Lower lobe of right lung (tissue), 2 donors: ENCODE results near the gene HIGD1A. TPM values are rescaled to one million over a fixed set of nuclear protein-coding genes. Genes with fewer than 3 reads are reported as not detected.

ENCODE experiments used
- ATAC-seq, 2 donors: fragments of 200-7000 bp; cut with Tn5 transposase; one replicate each; pipeline ENCODE4 v1.9.1; 2020 to 2022; ENCODE audit warnings: mild to moderate bottlenecking in 2 of 2, moderate library complexity in 2 of 2
- DNase-seq: peaks from one replicate; pipeline ENCODE4 v3.0.0-alpha.2; 2020
- H3K27ac ChIP-seq: fragments of 200-600 bp; one replicate; pipeline ENCODE4 v1.8.0; 2022
- H3K27me3 ChIP-seq: fragments of 200-600 bp; one replicate; pipeline ENCODE4 v1.8.0; 2022; ENCODE audit warnings: low read depth
- H3K36me3 ChIP-seq: fragments of 200-600 bp; one replicate; pipeline ENCODE4 v1.8.0; 2022; ENCODE audit warnings: mild to moderate bottlenecking
- H3K4me1 ChIP-seq: fragments of 200-600 bp; one replicate; pipeline ENCODE4 v1.8.0; 2022
- H3K4me3 ChIP-seq: fragments of 200-600 bp; one replicate; pipeline ENCODE4 v1.8.0; 2022; ENCODE audit warnings: mild to moderate bottlenecking
- H3K9me3 ChIP-seq: fragments of 200-600 bp; one replicate; pipeline ENCODE4 v1.8.0; 2022
- CTCF ChIP-seq: fragments of 200-600 bp; IDR thresholded peaks from one replicate; pipeline ENCODE4 v1.8.0; 2022; ENCODE audit warnings: antibody characterized with exemption, mild to moderate bottlenecking
- intact Hi-C: fragments of 100-400 bp; cut with DNase I; formaldehyde crosslinking; loops from one replicate; pipeline ENCODE4 v1.11.0; 2022
- total RNA-seq: library from RNA; stranded (reverse); fragmentation: NEBNext Ultra II Directional; extraction: Animal tissue kit (Norgen Biotek cat#: 25700); gene quantifications from one replicate; pipeline ENCODE4 v1.2.1, GENCODE V29; 2021
- donor health status: DM: no; HTN: yes; CAD: no; lungs with severe emphysema.

HIGD1A gene
- total RNA-seq, 1 donor from 2014 or later = 83.8 TPM

DNA sequence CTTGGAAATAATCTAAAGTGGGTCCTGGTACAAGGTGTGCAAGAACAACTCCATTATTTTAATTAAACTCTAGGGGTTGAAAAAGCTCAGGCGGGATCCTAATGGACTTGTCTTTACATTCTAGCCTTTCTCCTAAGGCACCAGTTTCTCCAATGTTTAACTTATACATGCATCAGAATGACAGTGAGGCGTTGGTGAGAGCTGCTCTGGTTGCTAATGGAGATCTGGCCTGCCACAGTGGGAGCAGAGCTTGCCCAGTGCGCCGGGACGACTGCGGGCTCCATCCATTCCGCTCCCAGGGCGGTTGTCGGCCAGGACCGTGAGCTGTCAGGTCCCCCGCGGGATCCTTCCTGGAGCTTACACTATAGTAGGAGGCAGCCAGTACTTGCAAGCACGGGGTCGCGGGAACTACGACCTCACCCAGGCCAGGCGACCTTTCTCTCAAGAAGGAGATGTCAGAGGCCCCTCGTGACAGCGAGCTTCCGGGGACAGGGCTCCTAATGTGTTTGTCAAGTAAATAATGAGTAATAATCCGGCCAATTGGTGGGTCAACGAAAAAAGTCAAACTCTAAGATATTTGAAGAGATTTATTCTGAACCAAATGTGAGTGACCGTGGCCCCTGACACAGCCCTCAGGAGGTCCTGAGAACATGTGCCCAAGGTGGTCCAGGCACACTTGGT is 991 bp upstream of the HIGD1A start:
- Histone ChIP-seq H3K4me3 (peak overlapping the region; percentile 82), H3K9me3 (no peaks in the 10 kb centered on the region), H3K27ac (peak overlapping the region; percentile 92), H3K27me3 (no peaks in the 10 kb centered on the region), H3K4me1 (peaks cover 41% of the 10 kb centered on the region), H3K36me3 (no peaks in the 10 kb centered on the region)
- peak; percentile 4 to 18 for ATAC-seq
- TF ChIP-seq CTCF = no peak
- intact Hi-C loops = no loop called here
- peak; percentile 59 for DNase-seq

DNA sequence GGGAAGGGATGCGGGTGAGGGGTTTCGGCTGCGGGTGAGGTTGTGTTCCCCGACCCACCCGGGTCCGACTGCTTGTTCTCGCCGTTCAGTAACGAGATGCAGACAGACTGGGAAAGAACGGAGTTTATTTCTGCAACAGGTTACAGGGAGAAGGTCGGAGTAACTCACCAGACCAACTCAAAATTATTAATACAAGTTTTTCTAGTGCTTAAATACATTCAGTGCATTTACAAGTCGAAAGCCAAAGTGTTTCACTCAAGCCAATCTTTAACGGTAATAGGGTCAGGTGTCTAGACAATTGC is 492 bp upstream of the HIGD1A start:
- intact Hi-C loops = no loop called here
- Histone ChIP-seq H3K27me3 (no peaks in the 10 kb centered on the region), H3K9me3 (no peaks in the 10 kb centered on the region), H3K27ac (peak overlapping the region; percentile 92), H3K4me3 (peak overlapping the region; percentile 82), H3K36me3 (no peaks in the 10 kb centered on the region), H3K4me1 (peaks cover 46% of the 10 kb centered on the region)
- ATAC-seq (no peak), DNase-seq (no peak)
- TF ChIP-seq CTCF = no peak

DNA sequence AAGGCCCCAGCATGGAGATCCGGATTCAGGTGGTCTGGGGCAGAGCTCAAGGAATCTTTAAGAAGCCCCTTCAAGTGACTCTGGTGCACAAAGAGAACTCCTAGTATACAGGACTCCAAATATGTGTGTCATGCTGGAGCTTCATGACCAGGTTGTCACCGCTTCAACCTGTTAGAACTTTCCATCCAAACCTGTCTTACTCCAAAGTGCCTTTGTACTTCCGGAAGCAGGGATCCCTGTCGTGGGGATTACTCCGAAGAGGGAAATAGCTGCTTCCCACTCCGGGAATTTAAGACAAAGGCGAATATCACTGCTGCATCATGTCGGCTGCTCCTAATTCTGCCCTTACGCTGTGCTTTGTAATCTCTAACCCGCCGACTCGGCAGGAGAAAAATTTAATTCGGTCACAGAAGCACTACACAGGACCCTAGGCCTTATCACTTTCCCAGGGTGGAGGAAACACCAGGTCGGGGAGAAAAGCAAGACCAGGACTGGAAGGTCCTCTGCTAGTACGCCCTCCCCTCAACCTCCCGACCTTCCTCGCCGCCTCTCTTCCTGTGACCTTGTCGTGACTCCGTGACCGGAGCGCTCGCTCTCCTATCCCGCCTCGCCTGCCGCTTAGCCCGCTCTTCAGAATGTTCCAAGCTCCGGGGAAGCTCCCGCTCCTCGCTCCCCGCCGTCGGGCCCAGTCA is 730 bp downstream of the HIGD1A start:
- Histone ChIP-seq H3K9me3 (no peaks in the 10 kb centered on the region), H3K36me3 (no peaks in the 10 kb centered on the region), H3K27me3 (no peaks in the 10 kb centered on the region), H3K4me3 (peak overlapping the region; percentile 82), H3K27ac (peak overlapping the region; percentile 92), H3K4me1 (peaks cover 47% of the 10 kb centered on the region)
- intact Hi-C loops = no loop called here
- no peak for TF ChIP-seq CTCF
- DNase-seq (peak; percentile 70), ATAC-seq (peak; percentile 64 to 65)

- no peaks in the 10 kb centered on the region for H3K36me3 ChIP-seq
- intact Hi-C loops = no loop called here
- peak overlapping the region; percentile 82 for H3K4me3 ChIP-seq
- H3K9me3 ChIP-seq = no peaks in the 10 kb centered on the region
- ATAC-seq (no peak), DNase-seq (no peak)
- H3K4me1 ChIP-seq = peaks cover 47% of the 10 kb centered on the region
- no peaks in the 10 kb centered on the region for H3K27me3 ChIP-seq
- TF ChIP-seq CTCF = no peak
- peak overlapping the region; percentile 92 for H3K27ac ChIP-seq
These were observed 1.3 kb downstream of the HIGD1A start for GRCh38 chr3:42802876-42803413.

DNA sequence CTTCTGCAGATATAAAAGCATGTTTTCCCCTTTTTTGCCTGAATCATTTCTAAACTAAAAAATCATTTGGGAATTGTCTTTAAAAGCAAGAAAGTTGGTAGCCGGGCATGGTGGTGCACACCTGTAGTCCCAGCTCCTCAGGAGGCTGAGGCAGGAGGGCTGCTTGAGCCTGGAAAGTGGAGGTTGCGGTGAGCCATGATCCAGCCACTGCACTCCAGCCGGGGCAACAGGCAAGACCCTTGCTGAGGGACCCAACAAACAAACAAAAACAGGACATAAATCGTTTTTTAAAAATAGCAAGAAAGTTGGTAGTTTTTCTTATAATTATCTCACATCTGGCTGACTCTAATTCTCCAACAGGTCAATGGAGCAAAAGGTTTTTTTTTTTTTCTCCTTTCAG is 2.5 kb downstream of the HIGD1A start:
- no peak overlapping the region for H3K4me3 ChIP-seq
- no peak for DNase-seq
- intact Hi-C loops = no loop called here
- no peak overlapping the region for H3K27ac ChIP-seq
- ATAC-seq = no peak
- TF ChIP-seq CTCF = no peak
- no peaks in the 10 kb centered on the region for H3K9me3 ChIP-seq
- H3K36me3 ChIP-seq = no peaks in the 10 kb centered on the region
- H3K27me3 ChIP-seq = no peaks in the 10 kb centered on the region
- peaks cover 47% of the 10 kb centered on the region for H3K4me1 ChIP-seq
